Left ventricle myocardium superior (tissue), 1 donor: ENCODE measurements around the gene IKZF1. TPM values are rescaled to one million over a fixed set of nuclear protein-coding genes. Genes with fewer than 3 reads are reported as not detected.

Source experiments
- total RNA-seq: library from RNA; stranded (reverse); fragmentation: NEBNext Ultra II Directional; extraction: Animal tissue kit (Norgen Biotek cat#: 25700); gene quantifications from one replicate; pipeline ENCODE4 v1.2.1, GENCODE V29; 2021
- donor health status: DM: no; HTN: yes; CAD: no; lungs with severe emphysema.

IKZF1 gene
- total RNA-seq, 1 donor from 2014 or later = 3.7 TPM

Other genes with a start within 250 kb of the IKZF1 start
- not detected for gene ZPBP, start 211.5 kb upstream of the IKZF1 start, total RNA-seq
- gene FIGNL1, start 145.6 kb downstream of the IKZF1 start, total RNA-seq = 5.2 TPM